Right lobe of liver (tissue), 4 donors: ENCODE data around the gene MDP1.

Source experiments
- CTCF ChIP-seq, 4 donors: fragments of 200-600 bp in 3 of 4; fragments of 450-650 bp in 1 of 4; IDR thresholded peaks; one replicate each; pipeline versions ENCODE4 v1.5.1 to v1.8.0; 2016 to 2022; ENCODE audit warnings: antibody characterized with exemption in 4 of 4, mild to moderate bottlenecking in 2 of 4
- POLR2A ChIP-seq: fragments of 450-650 bp; IDR thresholded peaks from one replicate; pipeline ENCODE4 v1.6.1; 2017; ENCODE audit warnings: antibody characterized with exemption, mild to moderate bottlenecking
- donor health status: DM: no; HTN: no; CAD: no.
- donor health status: DM: no; HTN: no; CAD: no.
- donor health status: DM: no; HTN: yes; CAD: no.

DNA sequence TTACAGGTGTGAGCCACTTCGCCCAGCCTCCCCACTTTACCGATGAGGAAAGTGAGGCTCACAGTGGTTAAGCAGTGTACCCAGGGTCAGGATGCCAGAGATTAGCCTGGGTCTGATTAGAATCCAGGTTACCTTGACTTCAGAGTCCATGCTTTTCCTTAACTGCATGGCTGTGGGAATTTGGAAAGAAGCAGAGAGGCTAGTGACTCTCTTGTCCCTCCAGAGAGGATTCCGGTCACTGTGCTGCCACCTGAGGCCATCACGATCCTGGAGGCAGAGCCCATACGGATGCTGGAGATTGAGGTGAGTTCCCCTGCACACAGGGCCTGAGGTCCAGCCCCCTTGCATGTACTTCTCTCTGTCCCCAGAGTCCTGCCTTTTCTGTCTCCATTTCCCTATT is 39.3 kb downstream of the MDP1 start:
- TF ChIP-seq CTCF (IDR thresholded peaks at IDR 0.05) = no peak
- TF ChIP-seq POLR2A = no peak
